Choroid plexus epithelial cell (primary cell): ENCODE results near the gene BEX2.
"Not testable (repeated sequence)": the region's sequence is repeated elsewhere in the genome, so short reads cannot be mapped to it uniquely, and the experiment has no call there.

Source experiments
- DNase-seq: peaks from one replicate; pipeline ENCODE4 v3.0.0-alpha.2; 2010; ENCODE audit warnings: low read depth
- H3K4me3 ChIP-seq: 2 replicates; pipeline ENCODE4 v1.5.1; 2011; ENCODE audit warnings: low read depth, mild to moderate bottlenecking, control low read depth, low read length, moderate library complexity
- TF ChIP-seq, protein P1 (sequence below): conservative IDR thresholded peaks from 2 replicates; pipeline ENCODE4 v1.5.1; 2011; ENCODE audit warnings: low read depth, mild to moderate bottlenecking, control low read depth, inconsistent platforms, low read length, moderate library complexity

BEX2 gene

DNA sequence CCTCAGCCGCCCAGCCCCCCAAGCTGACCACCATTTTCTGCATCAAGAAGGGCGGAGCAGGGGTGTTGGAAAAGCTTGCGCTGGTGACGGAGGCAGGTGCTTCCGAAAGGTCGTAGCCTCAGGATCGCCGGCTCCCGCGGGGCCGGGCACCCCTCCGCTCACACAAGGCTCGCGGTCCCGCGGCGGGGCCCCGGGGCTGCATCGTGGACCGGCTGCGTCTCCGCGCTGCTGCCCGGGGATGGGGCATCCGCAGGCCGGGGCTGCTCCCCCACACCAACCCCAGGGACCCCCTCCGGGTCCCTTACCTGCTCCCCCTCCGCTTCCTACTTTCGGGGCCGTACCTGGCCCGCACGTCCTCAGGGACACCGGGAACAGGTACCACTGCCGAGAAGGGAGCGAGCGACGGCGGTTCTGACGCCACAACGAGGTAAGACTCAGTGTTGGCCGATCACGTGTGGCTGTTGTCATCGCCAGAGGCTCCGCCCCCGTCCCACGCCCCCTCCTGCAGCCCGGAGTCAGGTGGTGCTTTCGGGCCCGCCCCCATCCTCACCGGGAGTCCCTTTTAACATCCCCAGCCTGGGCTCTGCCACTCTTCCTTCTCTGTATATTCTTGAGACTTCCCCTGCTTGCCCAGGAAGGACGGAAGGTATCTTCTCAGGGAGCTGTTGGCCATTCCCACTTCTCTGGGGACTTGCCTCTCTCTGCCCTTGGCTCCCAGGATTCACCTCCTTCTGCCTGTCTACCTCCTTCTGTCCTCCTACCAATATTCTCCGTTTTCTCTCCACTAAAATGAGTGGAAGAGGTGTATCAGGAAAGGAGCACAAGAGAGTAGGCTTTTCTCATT lies at the start of gene BEX2:
BEX2 (minus strand) TSS at position 436 of the 844 bp plus-strand sequence. CDS start 1,014 bp downstream, outside the sequence.
- peak within 1 kb of the TSS; percentile 55 for H3K4me3 ChIP-seq
- TF ChIP-seq, protein P1, sequence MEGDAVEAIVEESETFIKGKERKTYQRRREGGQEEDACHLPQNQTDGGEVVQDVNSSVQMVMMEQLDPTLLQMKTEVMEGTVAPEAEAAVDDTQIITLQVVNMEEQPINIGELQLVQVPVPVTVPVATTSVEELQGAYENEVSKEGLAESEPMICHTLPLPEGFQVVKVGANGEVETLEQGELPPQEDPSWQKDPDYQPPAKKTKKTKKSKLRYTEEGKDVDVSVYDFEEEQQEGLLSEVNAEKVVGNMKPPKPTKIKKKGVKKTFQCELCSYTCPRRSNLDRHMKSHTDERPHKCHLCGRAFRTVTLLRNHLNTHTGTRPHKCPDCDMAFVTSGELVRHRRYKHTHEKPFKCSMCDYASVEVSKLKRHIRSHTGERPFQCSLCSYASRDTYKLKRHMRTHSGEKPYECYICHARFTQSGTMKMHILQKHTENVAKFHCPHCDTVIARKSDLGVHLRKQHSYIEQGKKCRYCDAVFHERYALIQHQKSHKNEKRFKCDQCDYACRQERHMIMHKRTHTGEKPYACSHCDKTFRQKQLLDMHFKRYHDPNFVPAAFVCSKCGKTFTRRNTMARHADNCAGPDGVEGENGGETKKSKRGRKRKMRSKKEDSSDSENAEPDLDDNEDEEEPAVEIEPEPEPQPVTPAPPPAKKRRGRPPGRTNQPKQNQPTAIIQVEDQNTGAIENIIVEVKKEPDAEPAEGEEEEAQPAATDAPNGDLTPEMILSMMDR: no peak
- peak; percentile 35 for DNase-seq

DNA sequence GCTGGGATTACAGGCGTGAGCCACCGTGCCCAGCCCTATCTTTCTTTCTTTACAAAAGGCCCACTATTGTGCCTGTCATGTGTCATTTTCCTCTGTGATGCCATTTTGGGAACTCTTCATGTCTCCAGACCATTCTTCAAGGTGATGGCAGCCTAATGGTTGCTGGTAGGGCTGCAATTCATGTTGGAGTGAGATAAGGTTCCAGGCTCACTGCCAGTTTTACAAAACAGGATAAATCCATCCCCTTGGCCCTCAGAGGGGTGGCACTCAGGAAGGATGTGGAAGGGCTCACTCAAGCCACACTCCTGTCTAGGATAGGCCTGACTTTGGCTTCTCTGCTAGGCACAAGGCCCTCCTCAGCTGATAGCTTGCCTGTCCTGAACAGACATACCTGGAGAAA lies 49.3 kb upstream of the BEX2 start:
- TF ChIP-seq, protein P1: no peak
- no peak for DNase-seq
- H3K4me3 ChIP-seq: no peak overlapping the region

DNA sequence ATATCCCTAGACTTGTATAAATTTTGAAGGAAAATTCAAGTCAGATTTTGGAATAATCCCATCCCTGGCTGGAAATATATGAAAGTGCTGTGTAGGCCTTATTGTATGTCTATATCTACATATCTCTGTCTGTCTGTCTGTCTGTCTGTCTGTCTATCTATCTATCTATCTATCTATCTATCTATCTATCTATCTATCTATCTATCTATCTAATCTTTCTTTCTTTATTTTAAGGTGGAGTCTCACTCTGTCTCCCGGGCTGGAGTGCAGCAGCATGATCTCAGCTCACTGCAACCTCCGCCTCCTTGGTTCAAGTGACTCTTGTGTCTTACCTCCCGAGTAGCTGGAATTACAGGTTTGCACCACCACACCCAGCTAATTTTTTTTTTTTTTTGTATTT lies 48.8 kb upstream of the BEX2 start:
- not testable (repeated sequence) for DNase-seq, H3K4me3 ChIP-seq

DNA sequence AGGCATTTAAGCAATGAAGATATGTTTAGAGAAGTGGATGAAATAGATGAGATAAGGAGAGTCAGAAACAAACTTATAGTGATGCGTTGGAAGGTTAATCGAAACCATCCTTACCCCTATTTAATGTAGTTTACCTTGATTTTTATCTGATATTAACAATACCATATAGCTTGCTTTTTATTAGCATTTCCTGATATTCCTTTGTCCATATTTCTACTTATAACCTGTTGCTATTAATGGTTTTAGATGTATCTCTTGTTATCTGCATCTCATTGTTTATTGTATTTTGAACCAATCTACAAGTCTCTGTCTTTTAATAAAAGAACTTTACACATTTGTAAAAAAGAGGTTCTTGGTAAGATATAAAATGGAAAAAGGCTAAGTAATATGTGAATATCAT lies 47.1 kb upstream of the BEX2 start:
- peak overlapping the region; percentile 82 for H3K4me3 ChIP-seq
- TF ChIP-seq, protein P1: no peak
- DNase-seq: no peak

DNA sequence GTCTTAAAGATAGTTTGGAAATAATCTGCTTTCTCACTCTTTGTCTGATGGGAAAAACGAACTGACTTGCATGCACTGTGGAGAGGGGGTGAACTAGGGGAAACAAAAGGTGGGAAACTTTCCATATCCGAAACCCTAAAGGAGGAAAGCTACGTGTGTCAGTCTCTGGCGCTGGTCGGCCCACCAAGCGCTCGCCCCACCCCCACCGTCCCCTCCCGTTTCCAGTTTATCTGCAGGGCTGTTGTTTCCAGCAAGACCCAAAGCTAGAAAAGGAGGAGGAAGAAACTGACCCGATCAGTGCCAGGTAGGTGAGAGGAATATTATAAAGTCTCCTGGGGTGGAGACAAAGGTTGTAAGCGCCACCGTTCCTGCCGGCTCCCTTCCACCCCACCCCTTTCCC lies 46.1 kb upstream of the BEX2 start:
- TF ChIP-seq, protein P1: no peak
- DNase-seq: no peak

DNA sequence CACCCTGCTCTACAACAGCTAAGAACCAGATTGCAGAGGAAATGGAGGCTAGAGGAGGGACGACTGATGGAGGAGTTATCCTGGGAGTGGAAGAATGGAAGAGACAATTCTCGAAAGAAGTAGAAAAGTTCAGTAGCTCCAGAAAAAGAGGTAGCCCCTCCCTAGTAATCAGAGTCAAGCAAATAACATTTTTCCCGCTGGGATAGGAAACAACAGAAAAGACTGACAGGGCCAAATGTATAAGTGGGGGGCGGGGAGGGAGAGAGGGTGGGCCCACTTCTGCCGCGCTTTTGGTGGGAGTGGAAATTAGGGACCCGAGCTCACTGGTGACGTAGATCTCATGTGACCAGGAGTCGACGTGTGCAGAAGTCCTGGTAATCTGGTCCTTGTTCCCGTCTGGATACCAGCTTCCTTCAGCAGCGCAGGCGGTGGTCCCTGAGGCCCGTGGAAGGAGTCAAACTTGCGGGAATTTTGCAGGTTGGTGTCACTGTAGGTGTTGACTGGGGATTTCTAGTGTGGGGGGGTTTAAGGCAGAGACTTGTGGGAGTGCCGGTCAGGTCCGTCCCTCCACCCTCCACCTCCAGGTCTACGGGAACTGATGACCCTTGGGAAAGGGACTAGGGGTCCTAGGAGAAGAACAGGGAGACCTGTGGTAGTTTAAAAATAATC lies 45.5 kb upstream of the BEX2 start, which contains the start of gene TCEAL9:
TCEAL9 (plus strand) TSS at position 377 of the 669 bp plus-strand sequence. CDS start 1,179 bp downstream, outside the sequence.
- DNase-seq: peak; percentile 86
- TF ChIP-seq, protein P1: no peak
- H3K4me3 ChIP-seq: peak within 1 kb of the TSS; percentile 82

More for the DNA sequence above, 46.1 kb upstream of the BEX2 start:
- H3K4me3 ChIP-seq: peak overlapping the region; percentile 82

DNA sequence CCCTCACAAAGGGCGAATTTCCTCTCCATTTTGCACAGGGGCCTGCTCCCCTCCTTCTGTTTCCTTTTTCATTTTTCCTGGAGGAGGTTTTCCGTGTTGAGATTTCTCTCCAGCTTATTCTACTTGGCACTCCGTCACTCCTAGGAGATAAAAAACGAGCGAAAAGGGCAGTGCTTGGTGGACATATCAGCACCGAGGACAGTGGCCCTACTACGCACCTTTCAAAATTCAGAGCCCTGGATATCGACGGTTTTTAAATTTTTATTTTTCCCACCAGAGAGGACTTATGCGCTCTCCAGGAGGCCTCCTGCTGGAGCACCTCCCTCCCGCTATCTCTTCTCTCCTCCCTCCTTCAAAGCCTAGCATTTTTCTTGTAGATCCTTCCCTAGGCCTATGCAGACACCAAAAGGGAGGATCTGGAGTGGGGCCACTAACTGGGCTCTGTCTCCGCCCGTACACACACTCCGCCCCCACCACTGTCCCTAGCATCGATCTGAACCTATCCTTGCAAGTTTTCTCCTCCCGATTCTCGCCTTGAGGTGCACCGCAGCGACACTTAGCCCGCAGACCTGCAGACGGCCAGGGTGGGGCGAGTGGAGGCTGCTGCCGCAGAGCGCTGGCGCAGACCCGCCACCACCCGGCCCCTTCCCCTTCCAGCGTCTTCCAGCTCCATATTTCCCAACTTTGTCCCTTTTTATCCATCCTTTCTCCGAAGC lies 37.0 kb upstream of the BEX2 start:
- no peak for DNase-seq
- peak overlapping the region; percentile 16 for H3K4me3 ChIP-seq
- TF ChIP-seq, protein P1: no peak
